MM.1S (cell line): ENCODE results near the gene GTPBP4.

ENCODE experiments used
- EZH2 ChIP-seq: fragments of 300-600 bp; sonication (generic); optimal IDR thresholded peaks from 2 replicates; pipeline ENCODE3; 2017; ENCODE audit warnings: low read depth, mild to moderate bottlenecking, antibody characterized with exemption, low read length, mixed read lengths
- EZH2phosphoT487 ChIP-seq: fragments of 300-600 bp; sonication (generic); IDR thresholded peaks from 2 replicates; pipeline ENCODE4 v1.6.1; 2018; ENCODE audit warnings: antibody characterized with exemption, low read length
- TF ChIP-seq, protein P1 (sequence below): fragments of 300-600 bp; sonication (generic); IDR thresholded peaks from 2 replicates; pipeline ENCODE4 v1.5.1; 2016; ENCODE audit warnings: antibody characterized with exemption, low read length, mixed read lengths

DNA sequence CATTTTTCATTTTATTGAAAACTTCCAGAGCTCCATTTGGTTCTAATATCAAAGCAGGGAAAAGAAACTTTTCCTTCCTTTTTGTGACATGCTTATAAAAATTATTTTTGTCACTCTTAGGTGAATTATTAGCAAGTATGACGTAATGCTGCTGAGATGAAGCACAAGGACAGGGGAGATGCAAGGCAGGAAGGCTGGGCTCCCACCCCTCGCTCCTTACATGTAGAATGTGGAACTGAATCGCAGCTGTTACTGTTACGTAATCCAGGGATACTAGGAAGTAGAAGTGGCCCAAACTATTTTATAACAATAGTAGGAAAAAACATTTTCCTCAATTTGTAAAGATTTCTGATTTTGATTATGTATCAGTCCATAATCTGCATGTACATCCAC is 17.1 kb upstream of the GTPBP4 start:
- TF ChIP-seq EZH2 (no peak), EZH2phosphoT487 (no peak)
- TF ChIP-seq, protein P1, sequence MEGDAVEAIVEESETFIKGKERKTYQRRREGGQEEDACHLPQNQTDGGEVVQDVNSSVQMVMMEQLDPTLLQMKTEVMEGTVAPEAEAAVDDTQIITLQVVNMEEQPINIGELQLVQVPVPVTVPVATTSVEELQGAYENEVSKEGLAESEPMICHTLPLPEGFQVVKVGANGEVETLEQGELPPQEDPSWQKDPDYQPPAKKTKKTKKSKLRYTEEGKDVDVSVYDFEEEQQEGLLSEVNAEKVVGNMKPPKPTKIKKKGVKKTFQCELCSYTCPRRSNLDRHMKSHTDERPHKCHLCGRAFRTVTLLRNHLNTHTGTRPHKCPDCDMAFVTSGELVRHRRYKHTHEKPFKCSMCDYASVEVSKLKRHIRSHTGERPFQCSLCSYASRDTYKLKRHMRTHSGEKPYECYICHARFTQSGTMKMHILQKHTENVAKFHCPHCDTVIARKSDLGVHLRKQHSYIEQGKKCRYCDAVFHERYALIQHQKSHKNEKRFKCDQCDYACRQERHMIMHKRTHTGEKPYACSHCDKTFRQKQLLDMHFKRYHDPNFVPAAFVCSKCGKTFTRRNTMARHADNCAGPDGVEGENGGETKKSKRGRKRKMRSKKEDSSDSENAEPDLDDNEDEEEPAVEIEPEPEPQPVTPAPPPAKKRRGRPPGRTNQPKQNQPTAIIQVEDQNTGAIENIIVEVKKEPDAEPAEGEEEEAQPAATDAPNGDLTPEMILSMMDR = no peak
